GM18507 (cell line): ENCODE data around the gene MTMR12.
"Not testable (repeated sequence)": the region's sequence is repeated elsewhere in the genome, so short reads cannot be mapped to it uniquely, and the experiment has no call there.

Experiments
- DNase-seq: peaks from one replicate; pipeline ENCODE4 v3.0.0; 2011; ENCODE audit warnings: low read depth; ENCODE audit not compliant: insufficient read length; ENCODE audit errors: extremely low spot score
- FAIRE-seq: peaks from 2 replicates; lab custom pipeline; 2011; peaks lifted over from hg19 to GRCh38; lab: Jason Lieb, UNC

Gene MTMR12

GRCh38 chr5:32329395-32329834 lies 16.7 kb upstream of the MTMR12 start:
- FAIRE-seq (peak; percentile 71), DNase-seq (peak; percentile 66)

- FAIRE-seq (no peak), DNase-seq (no peak)
These were observed 13.6 kb upstream of the MTMR12 start for GRCh38 chr5:32326216-32326772.

GRCh38 chr5:32325616-32326015 lies 12.9 kb upstream of the MTMR12 start:
- no peak for DNase-seq
- FAIRE-seq: no peak

- peak; percentile 71 for FAIRE-seq
- no peak for DNase-seq
These were observed 12.3 kb upstream of the MTMR12 start for GRCh38 chr5:32325062-32325461.

GRCh38 chr5:32323741-32324140 lies 11.0 kb upstream of the MTMR12 start:
- DNase-seq (no peak), FAIRE-seq (no peak)

GRCh38 chr5:32322882-32323281 lies 10.1 kb upstream of the MTMR12 start:
- DNase-seq (no peak), FAIRE-seq (no peak)

- peak; percentile 41 for FAIRE-seq
- DNase-seq: not testable (repeated sequence)
These were observed 9.0 kb upstream of the MTMR12 start for GRCh38 chr5:32321787-32322186.

- DNase-seq: no peak
- FAIRE-seq: no peak
These were observed 7.8 kb upstream of the MTMR12 start for GRCh38 chr5:32320576-32320975.

GRCh38 chr5:32319926-32320543 lies 7.3 kb upstream of the MTMR12 start:
- DNase-seq (no peak), FAIRE-seq (no peak)

GRCh38 chr5:32319392-32319791 lies 6.7 kb upstream of the MTMR12 start:
- DNase-seq: no peak
- FAIRE-seq: no peak

GRCh38 chr5:32317041-32317440 lies 4.3 kb upstream of the MTMR12 start:
- DNase-seq: no peak
- FAIRE-seq: no peak

GRCh38 chr5:32315221-32316014 lies 2.7 kb upstream of the MTMR12 start:
- DNase-seq: no peak
- FAIRE-seq: no peak

GRCh38 chr5:32314658-32315057 lies 1.9 kb upstream of the MTMR12 start:
- FAIRE-seq: no peak
- no peak for DNase-seq

- DNase-seq, FAIRE-seq: not testable (repeated sequence)
These were observed 1.4 kb upstream of the MTMR12 start for GRCh38 chr5:32314152-32314488.

- DNase-seq: no peak
- FAIRE-seq: no peak
These were observed 543 bp downstream of the MTMR12 start for GRCh38 chr5:32312197-32312594.

GRCh38 chr5:32311404-32312196 lies 1.1 kb downstream of the MTMR12 start:
- FAIRE-seq (peak; percentile 15), DNase-seq (no peak)

- no peak for FAIRE-seq
- DNase-seq: no peak
These were observed 3.0 kb downstream of the MTMR12 start for GRCh38 chr5:32309761-32310160.

- DNase-seq (no peak), FAIRE-seq (no peak)
These were observed 3.8 kb downstream of the MTMR12 start for GRCh38 chr5:32308946-32309345.

GRCh38 chr5:32307769-32308194 lies 5.0 kb downstream of the MTMR12 start:
- DNase-seq (no peak), FAIRE-seq (no peak)

- FAIRE-seq: no peak
- no peak for DNase-seq
These were observed 8.1 kb downstream of the MTMR12 start for GRCh38 chr5:32304622-32305021.
